Measurements from ENCODE around the gene KLHL14. TPM values are rescaled to one million over a fixed set of nuclear protein-coding genes. Genes with fewer than 3 reads are reported as not detected.
"Not testable (repeated sequence)": the region's sequence is repeated elsewhere in the genome, so short reads cannot be mapped to it uniquely, and the experiment has no call there.

Gene KLHL14
- total RNA-seq, 2 donors from 2014 or later: 0.41 to 3.0 TPM

DNA sequence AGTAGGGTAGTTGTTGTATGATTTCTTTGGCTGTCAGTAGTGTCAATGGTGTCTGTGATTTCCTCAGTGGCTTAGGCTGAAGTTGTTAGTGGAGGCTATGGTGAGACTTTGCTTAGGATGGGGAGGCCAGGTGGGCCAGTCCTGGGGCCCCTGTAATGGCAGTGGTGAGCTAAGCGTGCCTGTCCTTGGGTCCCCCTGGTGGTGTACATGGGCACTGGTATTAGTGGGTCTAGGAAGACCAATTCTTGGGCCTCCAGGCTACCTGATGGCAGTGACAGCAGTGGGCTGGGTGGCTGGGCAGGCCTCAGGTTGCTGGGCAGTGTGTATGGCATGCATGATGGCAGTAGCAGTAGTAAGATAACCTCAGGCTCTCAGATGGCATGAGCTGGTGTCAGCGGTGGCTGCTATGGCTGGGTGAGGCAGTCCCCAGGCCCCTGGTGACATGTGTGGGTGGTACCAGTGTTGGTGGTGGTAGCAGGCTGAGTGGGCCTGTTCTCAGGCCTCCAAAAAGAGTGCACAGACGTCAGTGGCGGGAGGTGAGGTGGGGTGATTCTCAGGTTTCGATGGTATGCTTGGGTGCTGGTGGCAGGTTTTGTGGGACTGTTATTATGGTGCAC is 103.2 kb downstream of the KLHL14 start:
- no peak overlapping the region for H3K4me3 ChIP-seq
- H3K27me3 ChIP-seq (replicated peaks; ENCODE audit: insufficient read depth): no peaks in the 10 kb centered on the region
- H3K4me1 ChIP-seq (replicated peaks): no peaks in the 10 kb centered on the region
- no peak overlapping the region for H3K27ac ChIP-seq
- intact Hi-C loops (cut with DNase I): no loop called here
- TF ChIP-seq POLR2AphosphoS5 (IDR thresholded peaks at IDR 0.05) (no peak), POLR2A (IDR thresholded peaks at IDR 0.05) (no peak)
- TF ChIP-seq, protein P1, sequence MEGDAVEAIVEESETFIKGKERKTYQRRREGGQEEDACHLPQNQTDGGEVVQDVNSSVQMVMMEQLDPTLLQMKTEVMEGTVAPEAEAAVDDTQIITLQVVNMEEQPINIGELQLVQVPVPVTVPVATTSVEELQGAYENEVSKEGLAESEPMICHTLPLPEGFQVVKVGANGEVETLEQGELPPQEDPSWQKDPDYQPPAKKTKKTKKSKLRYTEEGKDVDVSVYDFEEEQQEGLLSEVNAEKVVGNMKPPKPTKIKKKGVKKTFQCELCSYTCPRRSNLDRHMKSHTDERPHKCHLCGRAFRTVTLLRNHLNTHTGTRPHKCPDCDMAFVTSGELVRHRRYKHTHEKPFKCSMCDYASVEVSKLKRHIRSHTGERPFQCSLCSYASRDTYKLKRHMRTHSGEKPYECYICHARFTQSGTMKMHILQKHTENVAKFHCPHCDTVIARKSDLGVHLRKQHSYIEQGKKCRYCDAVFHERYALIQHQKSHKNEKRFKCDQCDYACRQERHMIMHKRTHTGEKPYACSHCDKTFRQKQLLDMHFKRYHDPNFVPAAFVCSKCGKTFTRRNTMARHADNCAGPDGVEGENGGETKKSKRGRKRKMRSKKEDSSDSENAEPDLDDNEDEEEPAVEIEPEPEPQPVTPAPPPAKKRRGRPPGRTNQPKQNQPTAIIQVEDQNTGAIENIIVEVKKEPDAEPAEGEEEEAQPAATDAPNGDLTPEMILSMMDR (IDR thresholded peaks at IDR 0.05): no peak
- no peak for DNase-seq (ENCODE audit: low spot score)
- no peaks in the 10 kb centered on the region for H3K9me3 ChIP-seq
- 75% methylated on average over 5 of the region's 5 CpGs for WGBS
- H3K36me3 ChIP-seq: no peaks in the 10 kb centered on the region

DNA sequence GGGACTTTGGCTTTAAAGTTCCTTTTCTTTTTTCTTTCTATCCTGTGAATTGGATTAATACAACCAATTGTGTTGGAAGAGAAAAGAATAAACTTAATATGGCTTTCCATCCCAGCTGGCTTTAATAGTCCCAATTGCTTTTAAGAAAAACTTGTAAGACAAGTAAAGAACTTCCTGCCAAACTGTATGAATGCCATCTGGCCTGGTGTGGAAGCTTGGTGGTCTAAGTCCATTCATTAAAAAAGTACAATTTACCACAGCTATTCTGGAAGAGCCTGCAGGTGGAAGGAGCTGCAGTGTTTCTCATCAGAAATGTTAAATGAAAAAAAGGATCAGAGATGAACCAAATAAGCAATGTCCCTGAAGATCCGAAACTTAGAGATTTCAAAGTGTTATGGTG is 103.9 kb downstream of the KLHL14 start:
- H3K4me3 ChIP-seq: no peak overlapping the region
- intact Hi-C loops (cut with DNase I): no loop called here
- 68% methylated on average over 1 of the region's 1 CpG for WGBS
- no peaks in the 10 kb centered on the region for H3K27me3 ChIP-seq (replicated peaks; ENCODE audit: insufficient read depth)
- TF ChIP-seq, protein P1 (IDR thresholded peaks at IDR 0.05): no peak
- TF ChIP-seq POLR2A (IDR thresholded peaks at IDR 0.05) (no peak), POLR2AphosphoS5 (IDR thresholded peaks at IDR 0.05) (no peak)
- no peak for DNase-seq (ENCODE audit: low spot score)
- no peak overlapping the region for H3K27ac ChIP-seq
- H3K4me1 ChIP-seq (replicated peaks): no peaks in the 10 kb centered on the region
- H3K9me3 ChIP-seq: no peaks in the 10 kb centered on the region
- H3K36me3 ChIP-seq: no peaks in the 10 kb centered on the region

DNA sequence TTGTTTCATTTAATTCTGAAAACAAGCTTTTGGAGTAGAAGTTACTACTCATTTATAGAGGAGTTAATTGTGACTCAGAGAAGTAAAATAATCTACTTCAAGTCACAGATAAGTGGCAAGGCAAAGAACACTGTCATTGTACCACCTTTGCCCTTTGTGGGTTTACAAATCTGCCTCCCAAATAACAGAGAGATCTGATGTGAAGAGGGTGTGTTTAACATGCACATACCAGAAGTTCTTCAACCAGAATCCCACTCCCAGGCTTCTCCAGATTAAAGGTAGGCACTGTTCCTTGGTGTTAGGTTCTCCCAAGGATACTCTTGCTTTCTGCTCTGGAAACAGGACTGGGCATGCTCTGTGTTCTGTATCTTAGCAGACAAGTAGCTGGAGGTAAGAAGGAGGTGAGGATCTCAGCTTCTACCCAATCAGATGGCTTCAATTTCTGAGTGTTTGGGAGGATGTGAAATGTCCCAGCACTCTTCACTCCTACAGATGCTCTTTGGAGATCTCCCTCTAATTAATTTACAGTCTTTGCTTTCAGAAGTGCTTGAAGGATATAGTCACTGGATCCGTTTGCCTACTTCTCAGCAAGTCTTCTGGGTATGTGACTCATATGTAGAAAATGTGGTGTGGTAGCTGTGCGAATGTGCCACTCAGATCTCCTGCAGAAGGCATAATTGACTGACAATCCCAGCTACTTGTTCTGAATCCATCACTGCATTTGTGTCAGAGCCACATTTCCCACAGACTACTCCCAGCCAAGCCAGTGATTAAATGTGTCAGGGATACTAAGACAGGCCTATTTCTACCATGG is 111.1 kb downstream of the KLHL14 start:
- no peak for DNase-seq (ENCODE audit: low spot score)
- intact Hi-C loops (cut with DNase I): no loop called here
- Histone ChIP-seq H3K27me3 (replicated peaks; ENCODE audit: insufficient read depth) (no peaks in the 10 kb centered on the region), H3K36me3 (no peaks in the 10 kb centered on the region), H3K4me1 (replicated peaks) (no peaks in the 10 kb centered on the region), H3K9me3 (no peaks in the 10 kb centered on the region), H3K27ac (no peak overlapping the region), H3K4me3 (no peak overlapping the region)
- TF ChIP-seq POLR2AphosphoS5 (IDR thresholded peaks at IDR 0.05) (no peak), POLR2A (IDR thresholded peaks at IDR 0.05) (no peak)
- TF ChIP-seq, protein P1 (IDR thresholded peaks at IDR 0.05): no peak
- 64% methylated on average over 2 of the region's 2 CpGs for WGBS

DNA sequence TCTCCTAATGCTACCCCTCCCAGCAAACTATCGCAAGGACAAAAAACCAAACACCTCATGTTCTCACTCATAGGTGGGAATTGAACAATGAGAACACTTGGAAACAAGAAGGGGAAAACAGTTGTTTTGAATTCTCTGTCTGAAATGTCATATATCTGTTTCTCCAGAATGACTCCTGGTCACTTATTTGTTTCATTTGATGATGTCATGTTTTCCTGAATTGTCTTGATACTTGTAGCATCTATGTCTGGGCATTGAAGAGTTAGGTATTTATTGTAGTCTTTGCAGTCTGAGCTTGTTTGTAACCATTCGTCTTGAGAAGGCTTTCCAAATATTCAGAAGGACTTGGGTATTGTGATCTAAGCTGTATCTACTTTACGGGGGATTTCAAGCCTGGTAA is 118.3 kb downstream of the KLHL14 start:
- intact Hi-C loops (cut with DNase I); DNase-seq (ENCODE audit: low spot score); H3K9me3 ChIP-seq; H3K4me1 ChIP-seq (replicated peaks); H3K27ac ChIP-seq; H3K36me3 ChIP-seq; H3K4me3 ChIP-seq; H3K27me3 ChIP-seq (replicated peaks; ENCODE audit: insufficient read depth): not testable (repeated sequence)
- WGBS: 83% methylated on average over 3 of the region's 3 CpGs

DNA sequence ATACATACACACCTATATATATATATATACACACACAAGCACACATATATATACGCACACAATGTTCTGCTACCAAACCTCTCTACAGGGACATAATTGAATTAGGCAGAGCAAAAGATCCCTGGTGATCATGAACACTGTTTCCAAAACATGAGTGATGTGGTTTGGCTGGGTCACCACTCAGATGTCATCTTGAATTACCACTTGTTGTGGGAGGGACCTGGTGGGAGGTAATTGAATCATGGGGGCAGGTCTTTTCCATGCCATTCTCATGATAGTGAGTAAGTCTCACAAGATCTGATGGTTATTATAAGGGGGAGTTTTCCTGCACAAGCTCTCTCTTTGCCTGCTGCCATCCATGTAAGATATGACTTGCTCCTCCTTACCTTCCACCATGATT is 135.2 kb downstream of the KLHL14 start:
- H3K4me3 ChIP-seq; intact Hi-C loops (cut with DNase I); H3K9me3 ChIP-seq; DNase-seq (ENCODE audit: low spot score); H3K36me3 ChIP-seq; H3K4me1 ChIP-seq (replicated peaks); H3K27ac ChIP-seq; H3K27me3 ChIP-seq (replicated peaks; ENCODE audit: insufficient read depth): not testable (repeated sequence)
- WGBS: 94% methylated on average over 1 of the region's 1 CpG

DNA sequence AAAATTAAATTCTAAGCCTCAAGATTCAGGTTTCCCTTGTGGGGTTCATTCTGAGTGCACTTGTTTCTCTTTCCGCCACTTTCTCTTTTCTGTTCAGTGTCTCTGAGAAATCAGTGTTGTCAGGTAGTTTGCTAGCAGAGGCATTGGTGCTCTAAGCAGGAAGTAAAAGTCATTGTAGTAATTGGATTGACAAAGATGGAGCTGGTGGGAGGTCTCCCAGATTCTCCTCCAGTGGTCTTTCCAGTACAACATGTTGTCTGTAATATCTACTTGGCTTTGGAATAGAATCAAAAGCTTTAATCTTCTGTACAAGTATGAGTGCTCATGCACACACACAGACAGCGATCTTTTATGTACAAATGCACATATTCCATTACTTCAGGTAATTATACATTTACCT is 135.6 kb downstream of the KLHL14 start:
- WGBS: 86% methylated on average over 2 of the region's 2 CpGs
- H3K9me3 ChIP-seq: no peaks in the 10 kb centered on the region
- H3K4me1 ChIP-seq (replicated peaks): no peaks in the 10 kb centered on the region
- H3K36me3 ChIP-seq: no peaks in the 10 kb centered on the region
- intact Hi-C loops (cut with DNase I): no loop called here
- H3K4me3 ChIP-seq: no peak overlapping the region
- H3K27me3 ChIP-seq (replicated peaks; ENCODE audit: insufficient read depth): no peaks in the 10 kb centered on the region
- no peak for TF ChIP-seq POLR2AphosphoS5 (IDR thresholded peaks at IDR 0.05)
- TF ChIP-seq, protein P1 (IDR thresholded peaks at IDR 0.05): no peak
- no peak for TF ChIP-seq POLR2A (IDR thresholded peaks at IDR 0.05)
- no peak for DNase-seq (ENCODE audit: low spot score)
- H3K27ac ChIP-seq: no peak overlapping the region
